Osteoblast (primary cell): Measurements from ENCODE around the gene CDK5R1. TPM values are rescaled to one million over a fixed set of nuclear protein-coding genes. Genes with fewer than 3 reads are reported as not detected.

Experiments used
- DNase-seq: peaks from one replicate; pipeline ENCODE4 v3.0.0; 2011; ENCODE audit warnings: low spot score, mixed read lengths; ENCODE audit not compliant: insufficient read length; ENCODE audit errors: missing footprints
- H2AFZ ChIP-seq: 2 replicates; pipeline ENCODE4 v1.6.0; 2011; ENCODE audit warnings: mild to moderate bottlenecking, low read length
- H3K27ac ChIP-seq: 2 replicates; pipeline ENCODE4 v1.5.1; 2011; ENCODE audit warnings: mild to moderate bottlenecking, low read depth, low read length, moderate library complexity
- H3K27me3 ChIP-seq: 2 replicates; pipeline ENCODE4 v1.6.0; 2012; ENCODE audit warnings: mild to moderate bottlenecking, control low read depth, inconsistent platforms, low read length, moderate library complexity; ENCODE audit not compliant: insufficient read depth
- H3K36me3 ChIP-seq: 2 replicates; pipeline ENCODE4 v1.5.1; 2011; ENCODE audit warnings: mild to moderate bottlenecking, low read length, control low read depth, moderate library complexity; ENCODE audit not compliant: insufficient read depth
- H3K4me1 ChIP-seq: 2 replicates; pipeline ENCODE4 v1.5.1; 2011; ENCODE audit warnings: mild to moderate bottlenecking, low read length, control low read depth, moderate library complexity; ENCODE audit not compliant: insufficient read depth
- H3K4me2 ChIP-seq: 2 replicates; pipeline ENCODE4 v1.6.0; 2011; ENCODE audit warnings: mild to moderate bottlenecking, low read length; ENCODE audit not compliant: insufficient read depth
- H3K4me3 ChIP-seq: fragments of 200-600 bp; sonication (generic); 3 replicates; pipeline ENCODE4 v1.5.1; 2012; ENCODE audit warnings: mild to moderate bottlenecking, low read length, inconsistent platforms; ENCODE audit not compliant: insufficient read depth
- H3K79me2 ChIP-seq: 2 replicates; pipeline ENCODE4 v1.6.0; 2012; ENCODE audit warnings: mild to moderate bottlenecking, low read length, control low read depth, inconsistent platforms; ENCODE audit not compliant: insufficient read depth
- H3K9me3 ChIP-seq: 2 replicates; pipeline ENCODE4 v1.5.1; 2011; ENCODE audit warnings: low read depth, low read length, control low read depth
- H4K20me1 ChIP-seq: 2 replicates; pipeline ENCODE4 v1.6.0; 2012; ENCODE audit warnings: mild to moderate bottlenecking, low read length, control low read depth; ENCODE audit not compliant: insufficient read depth
- total RNA-seq: library from RNA; depleted of rRNA; stranded (reverse); fragments of >200 nt; gene quantifications from 2 replicates; pipeline ENCODE4 v1.2.3, GENCODE V29; 2012
- TF ChIP-seq, protein P1 (sequence below): IDR thresholded peaks from 2 replicates; pipeline ENCODE4 v1.5.1; 2011; ENCODE audit warnings: mild to moderate bottlenecking, low read depth, low read length, moderate library complexity; ENCODE audit errors: extremely low read depth

The CDK5R1 gene
- total RNA-seq, 1 donor: 0.72 TPM

DNA sequence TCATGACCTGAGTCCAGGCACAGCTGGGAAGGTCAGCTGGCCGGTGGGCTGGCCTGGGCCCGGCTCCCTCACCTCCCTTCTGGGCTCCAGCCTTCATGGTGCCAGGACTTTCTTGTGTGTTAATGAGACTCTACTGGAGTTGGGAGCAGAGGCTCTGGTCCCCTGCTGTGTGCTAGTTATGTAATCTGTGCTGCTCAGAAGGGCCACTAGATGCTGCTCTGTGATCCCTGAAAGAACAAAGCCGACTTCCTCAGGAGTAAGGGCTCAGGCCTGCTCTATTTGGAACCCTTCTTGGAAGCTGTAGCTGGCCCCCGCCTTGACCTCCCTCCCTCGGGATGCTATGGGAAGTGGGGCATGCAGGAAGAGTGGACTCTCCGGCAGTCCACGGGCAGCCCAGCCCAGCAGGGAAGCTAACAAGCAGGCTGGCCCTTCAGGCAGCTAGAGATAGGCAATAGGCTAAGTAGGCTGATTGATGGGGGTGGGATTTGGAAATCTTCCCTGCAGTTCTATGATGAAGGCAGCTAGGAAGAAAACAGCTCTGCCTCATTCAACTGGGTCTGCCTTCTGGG is 3.3 kb upstream of the CDK5R1 start:
- no peaks in the 10 kb centered on the region for H3K79me2 ChIP-seq
- H4K20me1 ChIP-seq: peaks cover 10% of the 10 kb centered on the region
- H3K9me3 ChIP-seq: no peaks in the 10 kb centered on the region
- peaks cover 16% of the 10 kb centered on the region for H3K4me1 ChIP-seq
- peaks cover 42% of the 10 kb centered on the region for H3K36me3 ChIP-seq
- H3K4me2 ChIP-seq: no peak overlapping the region
- no peaks in the 10 kb centered on the region for H3K27me3 ChIP-seq
- DNase-seq: peak; percentile 94
- peak overlapping the region; percentile 43 for H2AFZ ChIP-seq
- no peak overlapping the region for H3K4me3 ChIP-seq
- no peak overlapping the region for H3K27ac ChIP-seq
- TF ChIP-seq, protein P1, sequence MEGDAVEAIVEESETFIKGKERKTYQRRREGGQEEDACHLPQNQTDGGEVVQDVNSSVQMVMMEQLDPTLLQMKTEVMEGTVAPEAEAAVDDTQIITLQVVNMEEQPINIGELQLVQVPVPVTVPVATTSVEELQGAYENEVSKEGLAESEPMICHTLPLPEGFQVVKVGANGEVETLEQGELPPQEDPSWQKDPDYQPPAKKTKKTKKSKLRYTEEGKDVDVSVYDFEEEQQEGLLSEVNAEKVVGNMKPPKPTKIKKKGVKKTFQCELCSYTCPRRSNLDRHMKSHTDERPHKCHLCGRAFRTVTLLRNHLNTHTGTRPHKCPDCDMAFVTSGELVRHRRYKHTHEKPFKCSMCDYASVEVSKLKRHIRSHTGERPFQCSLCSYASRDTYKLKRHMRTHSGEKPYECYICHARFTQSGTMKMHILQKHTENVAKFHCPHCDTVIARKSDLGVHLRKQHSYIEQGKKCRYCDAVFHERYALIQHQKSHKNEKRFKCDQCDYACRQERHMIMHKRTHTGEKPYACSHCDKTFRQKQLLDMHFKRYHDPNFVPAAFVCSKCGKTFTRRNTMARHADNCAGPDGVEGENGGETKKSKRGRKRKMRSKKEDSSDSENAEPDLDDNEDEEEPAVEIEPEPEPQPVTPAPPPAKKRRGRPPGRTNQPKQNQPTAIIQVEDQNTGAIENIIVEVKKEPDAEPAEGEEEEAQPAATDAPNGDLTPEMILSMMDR: peak; percentile 84

- H3K27me3 ChIP-seq: no peaks in the 10 kb centered on the region
- no peak overlapping the region for H3K4me3 ChIP-seq
- H3K9me3 ChIP-seq: no peaks in the 10 kb centered on the region
- DNase-seq: peak; percentile 54
- no peak overlapping the region for H2AFZ ChIP-seq
- no peak overlapping the region for H3K4me2 ChIP-seq
- H4K20me1 ChIP-seq: peaks cover 10% of the 10 kb centered on the region
- H3K79me2 ChIP-seq: no peaks in the 10 kb centered on the region
- H3K36me3 ChIP-seq: peaks cover 37% of the 10 kb centered on the region
- peaks cover 16% of the 10 kb centered on the region for H3K4me1 ChIP-seq
- H3K27ac ChIP-seq: no peak overlapping the region
- TF ChIP-seq, protein P1: no peak
These were observed 2.7 kb upstream of the CDK5R1 start for GRCh38 chr17:32484041-32484461.

DNA sequence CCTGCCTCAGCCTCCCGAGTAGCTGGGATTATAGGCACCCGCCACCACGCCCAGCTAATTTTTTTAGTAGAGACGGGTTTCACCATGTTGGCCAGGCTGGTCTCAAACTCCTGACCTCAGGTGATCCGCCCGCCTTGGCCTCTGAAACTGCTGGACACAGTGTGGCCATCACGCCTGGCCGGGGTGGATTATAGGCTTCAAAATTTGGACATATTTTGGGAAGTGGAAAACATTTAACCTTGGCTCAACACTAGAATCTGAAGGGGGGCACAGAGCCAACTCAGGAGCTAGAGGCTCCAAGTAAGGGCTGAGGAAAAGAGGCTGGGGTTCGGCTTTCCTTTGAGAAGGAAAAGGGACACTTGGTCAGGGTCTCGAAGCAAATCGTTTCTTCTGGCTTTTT is 2.2 kb upstream of the CDK5R1 start:
- H3K79me2 ChIP-seq: no peaks in the 10 kb centered on the region
- TF ChIP-seq, protein P1: no peak
- peak; percentile 26 for DNase-seq
- H3K9me3 ChIP-seq: no peaks in the 10 kb centered on the region
- no peak overlapping the region for H3K27ac ChIP-seq
- H3K36me3 ChIP-seq: peaks cover 31% of the 10 kb centered on the region
- no peaks in the 10 kb centered on the region for H3K27me3 ChIP-seq
- no peak overlapping the region for H3K4me3 ChIP-seq
- H3K4me2 ChIP-seq: no peak overlapping the region
- H3K4me1 ChIP-seq: peaks cover 16% of the 10 kb centered on the region
- peaks cover 10% of the 10 kb centered on the region for H4K20me1 ChIP-seq
- no peak overlapping the region for H2AFZ ChIP-seq

DNA sequence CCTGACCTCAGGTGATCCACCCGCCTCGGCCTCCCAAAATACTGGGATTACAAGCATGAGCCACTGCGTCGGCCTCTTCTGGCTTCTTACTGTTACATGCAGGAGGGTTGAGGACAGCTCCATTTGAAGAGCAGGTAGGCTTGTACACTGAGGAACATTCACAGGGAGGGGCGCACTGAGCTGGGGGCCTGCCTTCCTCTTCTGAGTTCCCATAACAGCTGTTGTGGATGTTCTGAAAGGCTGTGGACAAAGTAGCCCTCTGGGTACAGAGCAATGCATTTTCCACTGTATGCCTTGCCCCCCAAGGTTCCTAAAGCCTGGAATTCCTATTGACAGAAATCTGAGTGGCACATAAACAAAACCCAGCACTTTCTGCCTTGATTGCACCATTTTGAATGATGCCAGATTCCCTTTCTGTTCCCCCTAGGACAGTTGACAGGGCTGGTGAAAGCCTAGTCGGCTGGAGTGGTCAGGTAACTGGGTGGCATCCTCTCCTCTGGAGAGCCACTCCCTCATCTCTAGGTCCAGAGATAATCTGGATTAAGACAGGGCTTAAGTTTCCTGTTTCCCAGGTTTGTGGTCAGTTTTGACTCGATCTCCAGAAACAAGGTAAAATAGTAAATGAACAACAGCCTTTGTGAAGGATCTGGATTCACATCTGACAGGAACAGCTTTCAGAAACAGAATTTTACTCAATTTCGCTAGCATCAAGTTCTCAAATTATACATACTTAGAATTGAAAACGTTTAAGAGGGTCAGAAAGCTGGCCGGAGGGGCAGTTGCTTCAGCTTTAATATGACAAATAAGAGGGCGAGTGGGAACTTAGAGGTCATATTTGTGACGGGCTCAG is 1.3 kb upstream of the CDK5R1 start:
- Histone ChIP-seq H3K27me3 (no peaks in the 10 kb centered on the region), H3K27ac (peak overlapping the region; percentile 42), H3K79me2 (no peaks in the 10 kb centered on the region), H3K4me2 (peak overlapping the region; percentile 81), H4K20me1 (peaks cover 10% of the 10 kb centered on the region), H3K9me3 (no peaks in the 10 kb centered on the region), H2AFZ (peak overlapping the region; percentile 83), H3K36me3 (peaks cover 24% of the 10 kb centered on the region), H3K4me3 (peak overlapping the region; percentile 76), H3K4me1 (peaks cover 16% of the 10 kb centered on the region)
- TF ChIP-seq, protein P1: no peak
- DNase-seq: peak; percentile 61
